ENCODE results near the gene CAV2. TPM values are rescaled to one million over a fixed set of nuclear protein-coding genes. Genes with fewer than 3 reads are reported as not detected.
"Not testable (repeated sequence)": the region's sequence is repeated elsewhere in the genome, so short reads cannot be mapped to it uniquely, and the experiment has no call there.

The CAV2 gene
- total RNA-seq, 1 donor from 2014 or later = 94.1 TPM

DNA sequence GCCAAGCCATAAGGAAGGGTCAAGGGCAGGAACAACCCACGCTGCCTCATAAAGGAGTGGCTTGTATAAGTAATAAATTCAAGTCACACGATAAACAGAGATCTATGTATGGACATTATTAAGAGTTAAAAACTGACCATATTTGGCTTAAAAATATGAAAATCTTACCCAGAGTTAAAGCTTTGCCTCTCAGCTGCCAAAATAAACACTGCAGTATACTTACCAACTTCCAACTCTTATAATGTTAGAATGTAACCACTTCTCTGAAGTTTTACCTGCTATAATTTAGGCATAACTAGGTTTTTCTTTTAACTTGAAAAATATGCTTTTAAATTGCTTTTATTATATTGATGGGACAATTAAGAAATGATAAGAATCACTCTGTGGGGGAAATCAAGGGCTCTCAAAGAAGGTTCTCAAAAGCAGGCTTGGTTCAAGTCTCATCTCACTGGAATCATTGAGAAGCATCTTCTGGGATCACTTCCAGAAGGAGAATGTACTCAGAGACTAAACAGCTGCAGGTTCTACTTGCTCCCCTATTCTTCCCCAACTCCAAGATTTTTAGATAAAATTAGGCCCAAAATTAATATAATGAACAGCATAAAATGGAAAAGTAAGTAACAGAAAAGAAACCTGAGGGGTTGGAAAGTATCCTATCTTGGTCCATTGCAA lies 16.1 kb upstream of the CAV2 start:
- DNase-seq (ENCODE audit: low read depth) = no peak
- TF ChIP-seq, protein P1, sequence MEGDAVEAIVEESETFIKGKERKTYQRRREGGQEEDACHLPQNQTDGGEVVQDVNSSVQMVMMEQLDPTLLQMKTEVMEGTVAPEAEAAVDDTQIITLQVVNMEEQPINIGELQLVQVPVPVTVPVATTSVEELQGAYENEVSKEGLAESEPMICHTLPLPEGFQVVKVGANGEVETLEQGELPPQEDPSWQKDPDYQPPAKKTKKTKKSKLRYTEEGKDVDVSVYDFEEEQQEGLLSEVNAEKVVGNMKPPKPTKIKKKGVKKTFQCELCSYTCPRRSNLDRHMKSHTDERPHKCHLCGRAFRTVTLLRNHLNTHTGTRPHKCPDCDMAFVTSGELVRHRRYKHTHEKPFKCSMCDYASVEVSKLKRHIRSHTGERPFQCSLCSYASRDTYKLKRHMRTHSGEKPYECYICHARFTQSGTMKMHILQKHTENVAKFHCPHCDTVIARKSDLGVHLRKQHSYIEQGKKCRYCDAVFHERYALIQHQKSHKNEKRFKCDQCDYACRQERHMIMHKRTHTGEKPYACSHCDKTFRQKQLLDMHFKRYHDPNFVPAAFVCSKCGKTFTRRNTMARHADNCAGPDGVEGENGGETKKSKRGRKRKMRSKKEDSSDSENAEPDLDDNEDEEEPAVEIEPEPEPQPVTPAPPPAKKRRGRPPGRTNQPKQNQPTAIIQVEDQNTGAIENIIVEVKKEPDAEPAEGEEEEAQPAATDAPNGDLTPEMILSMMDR (conservative IDR thresholded peaks at IDR 0.05; ENCODE audit: low read depth, low read length) = no peak
- no peak overlapping the region for H3K4me3 ChIP-seq (ENCODE audit: low read depth, low read length)

DNA sequence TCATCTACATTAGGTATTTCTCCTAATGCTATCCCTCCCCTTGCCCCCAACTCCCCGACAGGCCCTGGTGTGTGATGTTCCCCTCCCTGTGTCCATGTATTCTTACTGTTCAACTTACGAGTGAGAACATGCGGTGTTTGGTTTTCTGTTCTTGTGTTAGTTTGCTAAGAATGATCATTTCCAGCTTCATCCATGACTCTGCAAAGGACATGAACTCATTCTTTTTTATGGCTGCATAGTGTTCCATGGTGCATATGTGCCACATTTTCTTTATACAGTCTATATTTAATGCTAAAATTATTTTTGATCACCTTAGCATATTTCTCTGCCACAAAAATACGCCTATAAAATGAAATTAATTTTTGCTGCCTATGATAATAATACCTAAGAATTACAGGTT lies 15.1 kb upstream of the CAV2 start:
- DNase-seq (ENCODE audit: low read depth); H3K4me3 ChIP-seq (ENCODE audit: low read depth, low read length): not testable (repeated sequence)

DNA sequence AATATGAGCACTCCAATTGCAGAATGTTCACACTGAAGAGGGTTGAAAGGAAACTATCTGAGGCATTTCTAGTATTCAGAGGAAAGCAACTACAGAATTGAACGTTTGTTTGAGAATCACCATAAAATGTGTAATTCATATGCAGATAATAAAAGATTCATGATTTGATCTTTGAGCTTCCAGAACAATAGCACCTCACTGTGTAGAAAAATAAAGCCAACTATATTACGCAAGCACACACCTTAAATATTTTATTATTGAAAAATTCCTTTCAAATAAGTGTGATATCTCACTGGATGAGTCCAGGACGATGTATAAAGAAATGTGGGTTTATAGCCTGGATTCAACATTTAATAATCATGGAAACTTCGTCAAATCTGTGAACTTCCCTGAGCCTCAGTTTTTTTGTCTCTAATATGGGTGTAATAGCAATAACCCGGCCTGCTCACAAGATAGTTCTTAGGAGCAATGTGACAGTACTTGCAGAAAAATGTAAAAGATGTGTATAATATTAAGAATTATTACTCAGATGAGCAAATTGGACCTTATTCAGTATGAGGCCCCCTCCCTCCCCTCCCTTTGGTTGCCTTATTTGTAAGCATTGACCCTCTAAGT lies 11.5 kb upstream of the CAV2 start:
- TF ChIP-seq, protein P1 (conservative IDR thresholded peaks at IDR 0.05; ENCODE audit: low read depth, low read length) = no peak
- DNase-seq (ENCODE audit: low read depth) = no peak

DNA sequence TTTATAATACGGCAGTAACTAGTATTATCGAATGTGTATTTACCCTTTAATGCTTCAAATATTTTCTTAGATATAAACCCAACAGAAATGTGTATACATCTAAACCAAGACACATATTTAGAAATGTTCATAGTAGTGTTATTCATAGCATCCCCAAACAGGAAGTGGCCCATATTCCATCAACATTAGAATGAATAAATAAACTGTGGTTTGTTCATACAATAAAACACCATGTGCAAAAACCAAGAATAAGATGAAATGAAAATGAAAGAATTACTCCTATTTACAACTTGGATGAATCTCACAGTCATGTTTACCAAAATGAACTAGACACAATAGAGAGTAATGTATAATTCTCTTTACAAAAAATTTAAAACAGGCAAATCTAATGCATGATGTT lies 9.2 kb upstream of the CAV2 start:
- TF ChIP-seq, protein P1 (conservative IDR thresholded peaks at IDR 0.05; ENCODE audit: low read depth, low read length) = no peak
- H3K4me3 ChIP-seq (ENCODE audit: low read depth, low read length) = no peak overlapping the region
- DNase-seq (ENCODE audit: low read depth) = no peak

More for the DNA sequence above, 11.5 kb upstream of the CAV2 start:
- no peak overlapping the region for H3K4me3 ChIP-seq (ENCODE audit: low read depth, low read length)

DNA sequence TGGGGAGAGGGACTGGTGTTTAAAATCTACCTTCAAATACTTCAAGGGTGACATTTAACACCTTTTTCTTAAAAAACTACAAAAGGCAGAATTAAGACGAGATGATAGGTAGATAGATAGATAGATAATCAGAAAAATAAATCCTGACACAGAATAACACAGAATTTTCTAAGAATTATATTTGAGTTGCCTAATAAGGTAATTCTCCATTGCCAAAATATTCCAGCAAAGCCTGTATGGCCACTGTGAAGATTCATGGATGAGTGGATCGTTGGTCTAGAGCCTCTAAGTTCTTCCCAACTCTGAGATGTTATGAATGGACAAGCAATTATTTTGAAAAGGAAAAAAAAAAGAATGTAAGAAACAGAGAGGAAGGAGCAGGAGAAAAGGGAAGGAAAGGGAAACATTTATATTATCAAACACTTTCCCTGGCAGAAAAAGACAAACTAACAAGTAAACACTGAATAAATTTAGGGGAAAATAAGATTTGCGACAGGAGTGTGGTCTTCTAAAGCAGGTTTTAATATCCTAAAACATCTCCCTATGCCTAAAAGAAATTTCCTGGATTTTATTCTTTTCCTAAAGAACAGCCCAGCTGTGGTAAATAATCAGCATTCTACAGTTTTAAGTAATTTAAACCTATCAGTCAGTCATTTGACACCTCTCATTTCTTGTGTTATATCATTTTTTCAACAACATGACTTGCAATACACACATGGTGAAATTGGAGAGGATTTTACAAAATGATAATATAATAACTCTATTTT lies 7.5 kb upstream of the CAV2 start:
- DNase-seq (ENCODE audit: low read depth) = no peak
- TF ChIP-seq, protein P1 (conservative IDR thresholded peaks at IDR 0.05; ENCODE audit: low read depth, low read length) = no peak
- no peak overlapping the region for H3K4me3 ChIP-seq (ENCODE audit: low read depth, low read length)

DNA sequence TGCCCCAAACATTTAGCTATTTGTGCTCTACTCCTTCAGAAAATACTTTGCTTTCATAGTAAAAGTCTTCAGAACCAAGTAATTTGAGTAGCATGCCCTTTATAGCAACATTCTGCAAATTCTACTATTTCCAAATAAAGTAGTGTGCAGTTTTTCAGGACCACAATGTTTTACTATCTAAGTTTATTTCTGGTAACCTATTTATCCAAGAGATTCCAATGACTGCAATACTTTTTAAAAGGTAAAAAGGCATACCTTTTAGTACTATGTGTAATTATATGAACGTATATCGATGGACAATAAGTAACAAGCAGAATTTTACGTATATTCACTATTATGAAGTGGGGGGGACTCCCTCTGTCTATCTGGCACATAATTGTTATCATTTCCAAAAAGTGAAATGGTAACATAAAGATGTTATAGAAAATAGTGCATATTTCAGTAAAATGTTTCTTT lies 6.9 kb upstream of the CAV2 start:
- H3K4me3 ChIP-seq (ENCODE audit: low read depth, low read length) = no peak overlapping the region
- TF ChIP-seq, protein P1 (conservative IDR thresholded peaks at IDR 0.05; ENCODE audit: low read depth, low read length) = no peak
- DNase-seq (ENCODE audit: low read depth) = no peak

DNA sequence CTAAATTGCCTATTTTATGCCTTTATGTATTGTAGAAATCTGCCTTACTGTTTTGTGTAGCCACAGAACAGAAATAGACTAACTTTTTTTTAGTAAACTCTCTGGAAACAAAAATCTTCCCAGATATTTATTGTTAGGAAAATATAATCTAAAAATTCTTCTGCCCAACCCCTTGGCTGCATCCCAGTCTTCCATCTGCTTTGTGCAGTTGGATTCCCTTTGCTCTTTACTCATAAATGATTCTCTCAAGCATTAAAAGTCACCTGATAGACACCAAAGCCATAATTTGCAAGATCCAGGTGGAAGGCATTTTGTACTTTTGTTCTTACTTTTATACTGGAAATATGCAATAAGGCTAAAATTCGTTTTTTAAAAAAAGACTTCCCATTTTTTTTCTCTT lies 6.1 kb upstream of the CAV2 start:
- H3K4me3 ChIP-seq (ENCODE audit: low read depth, low read length) = no peak overlapping the region
- DNase-seq (ENCODE audit: low read depth) = no peak
- TF ChIP-seq, protein P1 (conservative IDR thresholded peaks at IDR 0.05; ENCODE audit: low read depth, low read length) = no peak

Measured in epithelial cell of proximal tubule (primary cell).